A673 (cell line): ENCODE results near the gene USP31.

ENCODE experiments used
- CTCF ChIP-seq: fragments of 300-800, 200-600 bp; sonication (generic); conservative IDR thresholded peaks from 2 replicates; pipeline ENCODE4 v1.5.1; 2017; ENCODE audit warnings: low read depth, mild to moderate bottlenecking, antibody characterized with exemption, low read length, moderate library complexity, mixed read lengths
- EZH2 ChIP-seq: fragments of 200-600 bp; sonication (generic); IDR thresholded peaks from 2 replicates; pipeline ENCODE4 v1.6.1; 2017; ENCODE audit warnings: borderline replicate concordance, low read depth, mild to moderate bottlenecking, mixed read lengths, antibody characterized with exemption, low read length; ENCODE audit not compliant: poor library complexity, severe bottlenecking

GRCh38 chr16:23080329-23080728 is 68.9 kb downstream of the USP31 start:
- TF ChIP-seq CTCF (no peak), EZH2 (no peak)
